ENCODE measurements around the gene C2orf74. TPM values are rescaled to one million over a fixed set of nuclear protein-coding genes. Genes with fewer than 3 reads are reported as not detected.

The C2orf74 gene
- total and polyA plus RNA-seq, 9 of the 15 experiments (the other 6 are each of a cell fraction or from before 2014, with no cell fraction given), result not detected

DNA sequence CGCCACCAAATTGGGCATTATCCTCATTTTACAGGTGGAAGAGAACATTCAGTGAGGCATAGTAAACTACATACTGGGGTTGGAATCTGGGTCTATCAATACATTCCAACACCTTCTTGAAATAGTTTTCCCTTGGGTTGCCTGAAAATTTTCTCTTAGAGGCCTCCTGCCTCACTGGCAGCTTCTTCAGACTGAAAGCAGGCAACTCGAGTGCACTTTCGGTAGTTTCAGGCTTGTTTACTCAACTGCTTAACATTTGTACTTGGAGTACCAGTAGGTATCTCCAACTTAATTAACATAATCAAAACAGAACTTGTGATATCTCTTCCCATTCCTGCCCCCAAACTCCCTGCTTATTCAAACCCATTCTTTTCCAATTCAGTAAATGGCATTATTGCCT is 36.2 kb upstream of the C2orf74 start:
- Histone ChIP-seq H4K20me1 (replicated peaks; ENCODE audit: control insufficient read depth, insufficient read depth, low read length) (no peaks in the 10 kb centered on the region), H3K4me1 (replicated peaks in 1 of 2; ENCODE audit: control insufficient read depth in 2 of 2, insufficient read depth in 2 of 2, low read length in 2 of 2) (no peaks in the 10 kb centered on the region), H3K27me3 (ENCODE audit: control insufficient read depth in 2 of 2, insufficient read depth in 2 of 2, low read length in 2 of 2) (no peaks in the 10 kb centered on the region), H2AFZ (ENCODE audit: low read depth, low read length) (no peak overlapping the region; the same call in 1 of the 2 replicates), H3K36me3 (ENCODE audit: control insufficient read depth, insufficient read depth, low read length) (no peaks in the 10 kb centered on the region), H3K4me2 (ENCODE audit: insufficient read depth, low read length) (no peak overlapping the region), H3K79me2 (ENCODE audit: control insufficient read depth, insufficient read depth, low read length) (no peaks in the 10 kb centered on the region), H3K9ac (ENCODE audit: insufficient read depth in 1 of 2, low read depth in 2 of 2, low read length in 2 of 2) (no peak overlapping the region), H3K4me3 (no peak overlapping the region), H3K9me1 (ENCODE audit: control insufficient read depth, insufficient read depth, low read length) (no peaks in the 10 kb centered on the region), H3K27ac (ENCODE audit: extremely low read depth, low read depth, low read length) (no peak overlapping the region), H3K9me3 (replicated peaks; ENCODE audit: control insufficient read depth, insufficient read depth, low read depth, low read length) (peaks cover 2% of the 10 kb centered on the region)
- FAIRE-seq (no peak), ATAC-seq (no peak), DNase-seq (ENCODE audit: extremely low read depth in 1 of 4, low spot score in 3 of 4) (no peak)
- POLR2A ChIA-PET, result interaction anchor here (0.6 to 1.1 kb wide), 2 partner anchors 9 to 43 kb away, joined by 3 to 4 read pairs; no protein-coding TSS in a partner anchor
- BruUV-seq (replicated peaks), result no TSS peak
- intact Hi-C loops (cut with micrococcal nuclease), result no loop called here
- CTCF ChIA-PET (ENCODE audit: low intra/inter-chr PET ratio), result no interaction called here
- TF ChIP-seq, protein P1, sequence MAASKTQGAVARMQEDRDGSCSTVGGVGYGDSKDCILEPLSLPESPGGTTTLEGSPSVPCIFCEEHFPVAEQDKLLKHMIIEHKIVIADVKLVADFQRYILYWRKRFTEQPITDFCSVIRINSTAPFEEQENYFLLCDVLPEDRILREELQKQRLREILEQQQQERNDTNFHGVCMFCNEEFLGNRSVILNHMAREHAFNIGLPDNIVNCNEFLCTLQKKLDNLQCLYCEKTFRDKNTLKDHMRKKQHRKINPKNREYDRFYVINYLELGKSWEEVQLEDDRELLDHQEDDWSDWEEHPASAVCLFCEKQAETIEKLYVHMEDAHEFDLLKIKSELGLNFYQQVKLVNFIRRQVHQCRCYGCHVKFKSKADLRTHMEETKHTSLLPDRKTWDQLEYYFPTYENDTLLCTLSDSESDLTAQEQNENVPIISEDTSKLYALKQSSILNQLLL (CRISPR knock-in tag; IDR thresholded peaks at IDR 0.05; ENCODE audit: borderline replicate concordance), result no peak
- no peak for TF ChIP-seq GABPA (tag; conservative IDR thresholded peaks at IDR 0.05; ENCODE audit: low read depth)
- no peak for TF ChIP-seq CCAR2 (IDR thresholded peaks at IDR 0.05; ENCODE audit: low read depth, low read length)
- no peak for TF ChIP-seq GABPB1 (CRISPR knock-in tag; IDR thresholded peaks at IDR 0.05)
- TF ChIP-seq SMARCA4 (IDR thresholded peaks at IDR 0.05), result no peak
- TF ChIP-seq LEF1 (IDR thresholded peaks at IDR 0.05), result no peak
- TF ChIP-seq, protein P2, sequence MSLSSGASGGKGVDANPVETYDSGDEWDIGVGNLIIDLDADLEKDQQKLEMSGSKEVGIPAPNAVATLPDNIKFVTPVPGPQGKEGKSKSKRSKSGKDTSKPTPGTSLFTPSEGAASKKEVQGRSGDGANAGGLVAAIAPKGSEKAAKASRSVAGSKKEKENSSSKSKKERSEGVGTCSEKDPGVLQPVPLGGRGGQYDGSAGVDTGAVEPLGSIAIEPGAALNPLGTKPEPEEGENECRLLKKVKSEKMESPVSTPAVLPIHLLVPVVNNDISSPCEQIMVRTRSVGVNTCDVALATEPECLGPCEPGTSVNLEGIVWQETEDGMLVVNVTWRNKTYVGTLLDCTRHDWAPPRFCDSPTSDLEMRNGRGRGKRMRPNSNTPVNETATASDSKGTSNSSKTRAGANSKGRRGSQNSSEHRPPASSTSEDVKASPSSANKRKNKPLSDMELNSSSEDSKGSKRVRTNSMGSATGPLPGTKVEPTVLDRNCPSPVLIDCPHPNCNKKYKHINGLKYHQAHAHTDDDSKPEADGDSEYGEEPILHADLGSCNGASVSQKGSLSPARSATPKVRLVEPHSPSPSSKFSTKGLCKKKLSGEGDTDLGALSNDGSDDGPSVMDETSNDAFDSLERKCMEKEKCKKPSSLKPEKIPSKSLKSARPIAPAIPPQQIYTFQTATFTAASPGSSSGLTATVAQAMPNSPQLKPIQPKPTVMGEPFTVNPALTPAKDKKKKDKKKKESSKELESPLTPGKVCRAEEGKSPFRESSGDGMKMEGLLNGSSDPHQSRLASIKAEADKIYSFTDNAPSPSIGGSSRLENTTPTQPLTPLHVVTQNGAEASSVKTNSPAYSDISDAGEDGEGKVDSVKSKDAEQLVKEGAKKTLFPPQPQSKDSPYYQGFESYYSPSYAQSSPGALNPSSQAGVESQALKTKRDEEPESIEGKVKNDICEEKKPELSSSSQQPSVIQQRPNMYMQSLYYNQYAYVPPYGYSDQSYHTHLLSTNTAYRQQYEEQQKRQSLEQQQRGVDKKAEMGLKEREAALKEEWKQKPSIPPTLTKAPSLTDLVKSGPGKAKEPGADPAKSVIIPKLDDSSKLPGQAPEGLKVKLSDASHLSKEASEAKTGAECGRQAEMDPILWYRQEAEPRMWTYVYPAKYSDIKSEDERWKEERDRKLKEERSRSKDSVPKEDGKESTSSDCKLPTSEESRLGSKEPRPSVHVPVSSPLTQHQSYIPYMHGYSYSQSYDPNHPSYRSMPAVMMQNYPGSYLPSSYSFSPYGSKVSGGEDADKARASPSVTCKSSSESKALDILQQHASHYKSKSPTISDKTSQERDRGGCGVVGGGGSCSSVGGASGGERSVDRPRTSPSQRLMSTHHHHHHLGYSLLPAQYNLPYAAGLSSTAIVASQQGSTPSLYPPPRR (CRISPR knock-in tag; IDR thresholded peaks at IDR 0.05; ENCODE audit: borderline replicate concordance), result no peak
- TF ChIP-seq ZNF134 (CRISPR knock-in tag; conservative IDR thresholded peaks at IDR 0.05), result no peak
- TF ChIP-seq HMGN3 (IDR thresholded peaks at IDR 0.05; ENCODE audit: borderline replicate concordance, extremely low read depth, insufficient read length, low read depth, low read length), result no peak
- 62% methylated on average over 3 of the region's 3 CpGs for WGBS (ENCODE audit: insufficient coverage, low coverage, missing lambda C conversion rate)
- in situ Hi-C loops (cut with MboI), result no loop called here
